Type B pancreatic cell (in vitro differentiated cells): ENCODE measurements around the gene ATCAY. TPM values are rescaled to one million over a fixed set of nuclear protein-coding genes. Genes with fewer than 3 reads are reported as not detected.

Source experiments
- DNase-seq: peaks from one replicate; pipeline ENCODE4 v3.0.0; 2021; ENCODE audit warnings: mixed read lengths; ENCODE audit not compliant: unreplicated experiment; ENCODE audit errors: extremely low spot score
- H3K27ac Mint-ChIP-seq: 2 replicates; pipeline ENCODE4 v1.8.0; 2021; ENCODE audit warnings: mild to moderate bottlenecking, mixed read lengths
- H3K27me3 Mint-ChIP-seq: 2 replicates; pipeline ENCODE4 v1.8.0; 2021; ENCODE audit warnings: mixed read lengths
- H3K36me3 Mint-ChIP-seq: 2 replicates; pipeline ENCODE4 v1.8.0; 2021; ENCODE audit warnings: mixed read lengths
- H3K4me1 Mint-ChIP-seq: one replicate; pipeline ENCODE4 v1.8.0; 2021; ENCODE audit warnings: mixed read lengths; ENCODE audit not compliant: unreplicated experiment
- H3K4me3 Mint-ChIP-seq: 2 replicates; pipeline ENCODE4 v1.8.0; 2021; ENCODE audit warnings: mild to moderate bottlenecking, mixed read lengths
- H3K9me3 Mint-ChIP-seq: 2 replicates; pipeline ENCODE4 v1.8.0; 2021; ENCODE audit warnings: mixed read lengths
- CTCF ChIP-seq: fragments of 200-600 bp; sonication (generic); conservative IDR thresholded peaks from 2 replicates; pipeline ENCODE4 v1.5.0; 2021; ENCODE audit warnings: antibody characterized with exemption, mild to moderate bottlenecking
- total RNA-seq: library from RNA; stranded (reverse); gene quantifications from 2 replicates; pipeline ENCODE4 v1.2.1, GENCODE V29; 2021; ENCODE audit warnings: low replicate concordance

ATCAY gene
- total RNA-seq, 1 donor from 2014 or later: 3.3 TPM

GRCh38 chr19:3840804-3841203, 39.7 kb upstream of the ATCAY start:
- no peaks in the 10 kb centered on the region for H3K36me3 Mint-ChIP-seq
- no peak for TF ChIP-seq CTCF

GRCh38 chr19:3842948-3843347, 37.5 kb upstream of the ATCAY start:
- no peaks in the 10 kb centered on the region for H3K4me1 Mint-ChIP-seq

More at GRCh38 chr19:3840804-3841203, 39.7 kb upstream of the ATCAY start:
- Mint-ChIP-seq H3K4me1 (no peaks in the 10 kb centered on the region), H3K9me3 (no peaks in the 10 kb centered on the region), H3K4me3 (no peak overlapping the region), H3K27me3 (peaks cover 9% of the 10 kb centered on the region), H3K27ac (no peak overlapping the region)
- no peak for DNase-seq

GRCh38 chr19:3844596-3844995, 35.9 kb upstream of the ATCAY start:
- no peak for DNase-seq
- peaks cover 2% of the 10 kb centered on the region for H3K27me3 Mint-ChIP-seq
- H3K27ac Mint-ChIP-seq: no peak overlapping the region
- no peak for TF ChIP-seq CTCF
- H3K4me1 Mint-ChIP-seq: no peaks in the 10 kb centered on the region
- no peaks in the 10 kb centered on the region for H3K36me3 Mint-ChIP-seq
- H3K9me3 Mint-ChIP-seq: peaks cover 3% of the 10 kb centered on the region
- no peak overlapping the region for H3K4me3 Mint-ChIP-seq

More at GRCh38 chr19:3842948-3843347, 37.5 kb upstream of the ATCAY start:
- H3K4me3 Mint-ChIP-seq: no peak overlapping the region
- no peak overlapping the region for H3K27ac Mint-ChIP-seq
- no peak for DNase-seq
- TF ChIP-seq CTCF: no peak
- peaks cover 3% of the 10 kb centered on the region for H3K9me3 Mint-ChIP-seq
- H3K27me3 Mint-ChIP-seq: peaks cover 7% of the 10 kb centered on the region
- no peaks in the 10 kb centered on the region for H3K36me3 Mint-ChIP-seq

GRCh38 chr19:3849092-3849491, 31.4 kb upstream of the ATCAY start:
- peak; percentile 65 for TF ChIP-seq CTCF
- Mint-ChIP-seq H3K27ac (no peak overlapping the region), H3K4me1 (no peaks in the 10 kb centered on the region), H3K4me3 (no peak overlapping the region), H3K9me3 (peaks cover 3% of the 10 kb centered on the region), H3K36me3 (peaks cover 3% of the 10 kb centered on the region), H3K27me3 (no peaks in the 10 kb centered on the region)
- no peak for DNase-seq

- Mint-ChIP-seq H3K9me3 (peaks cover 3% of the 10 kb centered on the region), H3K4me1 (no peaks in the 10 kb centered on the region), H3K4me3 (no peak overlapping the region), H3K36me3 (peaks cover 3% of the 10 kb centered on the region), H3K27me3 (no peaks in the 10 kb centered on the region), H3K27ac (no peak overlapping the region)
- DNase-seq: no peak
- no peak for TF ChIP-seq CTCF
These were observed 30.7 kb upstream of the ATCAY start for GRCh38 chr19:3849787-3850186.

GRCh38 chr19:3850320-3850972, 30.0 kb upstream of the ATCAY start:
- no peak overlapping the region for H3K4me3 Mint-ChIP-seq
- TF ChIP-seq CTCF: no peak
- H3K36me3 Mint-ChIP-seq: peaks cover 3% of the 10 kb centered on the region
- no peak for DNase-seq
- H3K27ac Mint-ChIP-seq: no peak overlapping the region
- H3K27me3 Mint-ChIP-seq: no peaks in the 10 kb centered on the region
- H3K4me1 Mint-ChIP-seq: no peaks in the 10 kb centered on the region
- peaks cover 3% of the 10 kb centered on the region for H3K9me3 Mint-ChIP-seq
